CD14-positive monocyte (primary cell): ENCODE measurements around the gene GRHPR. TPM values are rescaled to one million over a fixed set of nuclear protein-coding genes. Genes with fewer than 3 reads are reported as not detected.
A peak's percentile ranks its signal among the peaks of the same experiment; 100 is the strongest.
"Not testable (repeated sequence)": the region's sequence is repeated elsewhere in the genome, so short reads cannot be mapped to it uniquely, and the experiment has no call there.

Source experiments
- DNase-seq, 3 donors: peaks; one replicate each; pipeline ENCODE4 v3.0.0-alpha.2; 2011 to 2022
- H2AFZ ChIP-seq: 2 replicates; pipeline ENCODE4 v1.6.0; 2012; ENCODE audit warnings: mild to moderate bottlenecking, low read depth, low read length, inconsistent platforms; ENCODE audit not compliant: insufficient read depth, poor library complexity, severe bottlenecking
- H3K27ac ChIP-seq, 2 donors: 1 replicate in 1 of 2; 2 replicates in 1 of 2; pipeline ENCODE4 v1.5.1; 2012 to 2013; ENCODE audit warnings: low read length in 2 of 2, control low read depth in 1 of 2, inconsistent platforms in 1 of 2, low read depth in 1 of 2, mild to moderate bottlenecking in 1 of 2
- H3K27me3 ChIP-seq, 2 donors: one replicate each; pipeline versions ENCODE4 v1.6.0 to v1.6.1; 2011 to 2013; ENCODE audit warnings: low read length in 2 of 2; ENCODE audit not compliant: control insufficient read depth in 2 of 2, insufficient read depth in 2 of 2
- H3K36me3 ChIP-seq, 2 donors: replicated peaks in 1 of 2; 1 replicate in 1 of 2; 2 replicates in 1 of 2; pipeline versions ENCODE4 v1.5.1 to v1.6.1; 2012 to 2013; ENCODE audit warnings: low read length in 2 of 2, control low read depth in 1 of 2, inconsistent platforms in 1 of 2, mild to moderate bottlenecking in 1 of 2; ENCODE audit not compliant: insufficient read depth in 2 of 2, control insufficient read depth in 1 of 2
- H3K4me1 ChIP-seq, 2 donors: 1 replicate in 1 of 2; 2 replicates in 1 of 2; pipeline versions ENCODE4 v1.5.1 to v1.6.1; 2012 to 2013; ENCODE audit warnings: low read length in 2 of 2, control low read depth in 1 of 2, inconsistent platforms in 1 of 2, mild to moderate bottlenecking in 1 of 2, moderate library complexity in 1 of 2; ENCODE audit not compliant: insufficient read depth in 2 of 2, control insufficient read depth in 1 of 2
- H3K4me2 ChIP-seq: replicated peaks from 2 replicates; pipeline ENCODE3; 2012; ENCODE audit warnings: low read length, moderate library complexity, mild to moderate bottlenecking; ENCODE audit not compliant: poor library complexity, severe bottlenecking; ENCODE audit errors: extremely low read depth
- H3K4me3 ChIP-seq, 3 experiments: fragments of 200-600 bp in 1 of 3; sonication (generic) in 1 of 3; replicated peaks in 1 of 3; 1 replicate in 2 of 3; 2 replicates in 1 of 3; pipeline ENCODE4 v1.5.1; 2011 to 2013; ENCODE audit warnings: low read length in 3 of 3, mild to moderate bottlenecking in 3 of 3, control low read depth in 2 of 3, low read depth in 2 of 3, inconsistent platforms in 1 of 3, moderate library complexity in 1 of 3
- H3K79me2 ChIP-seq: 2 replicates; pipeline ENCODE4 v1.6.0; 2012; ENCODE audit warnings: mild to moderate bottlenecking, control low read depth, inconsistent platforms, low read length, moderate library complexity; ENCODE audit not compliant: insufficient read depth
- H3K9ac ChIP-seq: 2 replicates; pipeline ENCODE4 v1.6.0; 2017; ENCODE audit warnings: low read length, mild to moderate bottlenecking; ENCODE audit not compliant: insufficient read depth, poor library complexity, severe bottlenecking
- H3K9me3 ChIP-seq, 2 donors: replicated peaks in 1 of 2; 1 replicate in 1 of 2; 2 replicates in 1 of 2; pipeline versions ENCODE4 v1.5.1 to v1.6.1; 2012 to 2013; ENCODE audit warnings: low read length in 2 of 2, control low read depth in 1 of 2; ENCODE audit not compliant: control insufficient read depth in 1 of 2, insufficient read depth in 1 of 2
- H4K20me1 ChIP-seq: 2 replicates; pipeline ENCODE4 v1.6.0; 2012; ENCODE audit warnings: mild to moderate bottlenecking, low read length, control low read depth, moderate library complexity; ENCODE audit not compliant: insufficient read depth
- H3K27ac Mint-ChIP-seq, 7 donors: one replicate each; pipeline ENCODE4 v1.8.0; 2020; ENCODE audit warnings: mild to moderate bottlenecking in 7 of 7, mixed read lengths in 7 of 7, moderate library complexity in 6 of 7, inconsistent platforms in 2 of 7
- H3K27me3 Mint-ChIP-seq, 3 donors: one replicate each; pipeline ENCODE4 v1.8.0; 2021 to 2022; ENCODE audit warnings: low read depth in 3 of 3, mild to moderate bottlenecking in 3 of 3, mixed read lengths in 3 of 3, moderate library complexity in 3 of 3, inconsistent platforms in 1 of 3
- H3K36me3 Mint-ChIP-seq, 2 donors: one replicate each; pipeline ENCODE4 v1.8.0; 2020; ENCODE audit warnings: mixed read lengths in 2 of 2, inconsistent platforms in 1 of 2, mild to moderate bottlenecking in 1 of 2
- H3K4me1 Mint-ChIP-seq: one replicate; pipeline ENCODE4 v1.8.0; 2020; ENCODE audit warnings: mild to moderate bottlenecking, mixed read lengths
- H3K4me3 Mint-ChIP-seq, 2 donors: one replicate each; pipeline ENCODE4 v1.8.0; 2020; ENCODE audit warnings: mild to moderate bottlenecking in 2 of 2, mixed read lengths in 2 of 2, moderate library complexity in 1 of 2
- H3K9me3 Mint-ChIP-seq, 7 donors: one replicate each; pipeline ENCODE4 v1.8.0; 2020 to 2022; ENCODE audit warnings: mixed read lengths in 7 of 7, mild to moderate bottlenecking in 6 of 7, moderate library complexity in 6 of 7, inconsistent platforms in 2 of 7
- CTCF ChIP-seq: fragments of 200-600 bp; IDR thresholded peaks from one replicate; pipeline ENCODE4 v1.8.0; 2022; ENCODE audit warnings: antibody characterized with exemption, mild to moderate bottlenecking
- WGBS: methylation state at CpG from one replicate; pipeline ENCODE4 v1.1.5; 2013; ENCODE audit warnings: missing lambda C conversion rate; ENCODE audit not compliant: insufficient coverage; 5-methylcytosine and 5-hydroxymethylcytosine counted together
- intact Hi-C, 2 donors: fragments of 100-400 bp; cut with micrococcal nuclease; formaldehyde crosslinking; loops; one replicate each; pipeline versions ENCODE4 v1.15.0 to v1.15.1; 2023
- polyA plus RNA-seq, 3 donors: library from polyadenylated mRNA; depleted of rRNA in 1 of 3; unstranded in 2 of 3; stranded (reverse) in 1 of 3; fragments of 300-500 nt in 2 of 3; fragments of >200 nt in 1 of 3; fragmentation: Illumina TruSeq in 2 of 3; gene quantifications; 1 replicate in 2 of 3; 2 replicates in 1 of 3; pipeline ENCODE4 v1.2.3, GENCODE V29; 2012 to 2021

Gene GRHPR
- polyA plus RNA-seq, 3 donors, result 73.8 to 96.6 (median 80.9) TPM

GRCh38 chr9:37425298-37425752 lies 2.8 kb downstream of the GRHPR start:
- H3K4me2 ChIP-seq, result no peak overlapping the region
- H3K27ac ChIP-seq, result peak overlapping the region in 1 of 2 donors; percentile 31
- H3K36me3 Mint-ChIP-seq, result peaks cover 39 to 46% of the 10 kb centered on the region in 2 donors
- H2AFZ ChIP-seq, result no peak overlapping the region
- H3K79me2 ChIP-seq, result peaks cover 26% of the 10 kb centered on the region
- peaks cover 0 to 2% (median 2%) of the 10 kb centered on the region in 3 donors for H3K27me3 Mint-ChIP-seq
- WGBS, result 88% methylated on average over 9 of the region's 11 CpGs
- peak overlapping the region in 2 of 7 donors; percentile 2 to 19 for H3K27ac Mint-ChIP-seq
- H4K20me1 ChIP-seq, result no peaks in the 10 kb centered on the region
- no peaks in the 10 kb centered on the region for H3K9me3 Mint-ChIP-seq
- peaks cover 19% of the 10 kb centered on the region for H3K4me1 Mint-ChIP-seq
- H3K4me3 ChIP-seq, result no peak overlapping the region
- no peak overlapping the region for H3K9ac ChIP-seq
- H3K4me1 ChIP-seq, result peaks cover 19 to 20% of the 10 kb centered on the region in 2 donors
- peaks cover 39 to 51% of the 10 kb centered on the region in 2 donors for H3K36me3 ChIP-seq
- TF ChIP-seq CTCF, result no peak
- intact Hi-C loops, result no loop called here
- DNase-seq, result no peak
- H3K4me3 Mint-ChIP-seq, result no peak overlapping the region
- H3K9me3 ChIP-seq, result no peaks in the 10 kb centered on the region
- no peaks in the 10 kb centered on the region for H3K27me3 ChIP-seq

GRCh38 chr9:37426431-37426830 lies 3.9 kb downstream of the GRHPR start:
- intact Hi-C loops, H3K9ac ChIP-seq, DNase-seq, H3K27ac ChIP-seq, H4K20me1 ChIP-seq, H3K27me3 ChIP-seq, H3K9me3 Mint-ChIP-seq, H3K4me3 Mint-ChIP-seq, H3K9me3 ChIP-seq, H3K4me2 ChIP-seq, H2AFZ ChIP-seq, H3K4me3 ChIP-seq, H3K27me3 Mint-ChIP-seq: not testable (repeated sequence)
- H3K27ac Mint-ChIP-seq, result peak overlapping the region in 1 of 7 donors; percentile 60
- Histone ChIP-seq H3K36me3 (peaks cover 45 to 62% of the 10 kb centered on the region in 2 donors), H3K4me1 (peaks cover 19 to 20% of the 10 kb centered on the region in 2 donors), H3K79me2 (peaks cover 26% of the 10 kb centered on the region)
- peaks cover 19% of the 10 kb centered on the region for H3K4me1 Mint-ChIP-seq
- peaks cover 44 to 52% of the 10 kb centered on the region in 2 donors for H3K36me3 Mint-ChIP-seq
- WGBS, result 98% methylated on average over 11 of the region's 15 CpGs
